ENCODE data around the gene MCUB. TPM values are rescaled to one million over a fixed set of nuclear protein-coding genes. Genes with fewer than 3 reads are reported as not detected.
"Not testable (repeated sequence)": the region's sequence is repeated elsewhere in the genome, so short reads cannot be mapped to it uniquely, and the experiment has no call there.

Gene MCUB
- total RNA-seq, 1 experiment from 2014 or later: 3.7 TPM

DNA sequence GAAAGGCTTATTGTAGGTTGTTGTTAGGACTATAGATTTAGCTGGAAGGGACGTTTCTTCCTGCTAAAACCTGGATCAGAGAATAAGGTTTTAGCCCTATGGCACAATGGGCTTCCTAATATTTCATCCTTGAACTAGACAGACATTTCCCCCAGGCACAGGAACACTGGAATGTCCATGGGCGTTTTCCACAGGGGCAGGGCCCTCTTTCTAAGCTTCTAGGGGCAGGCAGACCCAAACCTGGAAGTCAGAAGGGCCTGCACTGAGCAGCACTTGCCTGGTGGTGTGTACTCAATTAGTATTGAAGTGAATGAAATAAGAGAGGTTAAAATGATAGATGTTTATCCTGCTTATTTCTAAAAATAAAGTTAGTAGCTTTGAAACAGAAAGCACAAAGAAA is 102.1 kb downstream of the MCUB start:
- DNase-seq (ENCODE audit: low read depth, low spot score): no peak
- in situ Hi-C loops (cut with HindIII; ENCODE audit: low pct_unique_long_range_greater_than_20kb, low sequenced_read_pairs): no loop called here

DNA sequence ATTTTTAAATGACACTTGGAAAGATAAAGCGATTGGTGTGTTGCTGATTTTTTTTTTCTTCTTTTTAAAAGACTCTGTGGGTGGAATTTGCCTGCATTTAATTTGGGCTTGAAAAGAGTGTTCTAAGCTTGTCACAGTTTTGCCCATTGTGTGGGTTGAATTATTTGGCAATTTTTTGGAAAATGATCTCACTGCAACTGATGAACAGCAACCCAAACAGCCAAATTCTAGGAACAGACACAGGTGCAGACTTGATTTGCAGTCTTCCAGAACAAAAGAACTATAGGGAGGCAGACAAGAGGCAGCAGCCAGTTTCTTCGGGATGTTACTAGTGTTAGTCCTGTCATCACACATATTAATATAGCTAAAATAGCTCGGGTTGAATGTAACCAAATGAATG is 102.7 kb downstream of the MCUB start:
- in situ Hi-C loops (cut with HindIII; ENCODE audit: low pct_unique_long_range_greater_than_20kb, low sequenced_read_pairs): no loop called here
- DNase-seq (ENCODE audit: low read depth, low spot score): no peak

DNA sequence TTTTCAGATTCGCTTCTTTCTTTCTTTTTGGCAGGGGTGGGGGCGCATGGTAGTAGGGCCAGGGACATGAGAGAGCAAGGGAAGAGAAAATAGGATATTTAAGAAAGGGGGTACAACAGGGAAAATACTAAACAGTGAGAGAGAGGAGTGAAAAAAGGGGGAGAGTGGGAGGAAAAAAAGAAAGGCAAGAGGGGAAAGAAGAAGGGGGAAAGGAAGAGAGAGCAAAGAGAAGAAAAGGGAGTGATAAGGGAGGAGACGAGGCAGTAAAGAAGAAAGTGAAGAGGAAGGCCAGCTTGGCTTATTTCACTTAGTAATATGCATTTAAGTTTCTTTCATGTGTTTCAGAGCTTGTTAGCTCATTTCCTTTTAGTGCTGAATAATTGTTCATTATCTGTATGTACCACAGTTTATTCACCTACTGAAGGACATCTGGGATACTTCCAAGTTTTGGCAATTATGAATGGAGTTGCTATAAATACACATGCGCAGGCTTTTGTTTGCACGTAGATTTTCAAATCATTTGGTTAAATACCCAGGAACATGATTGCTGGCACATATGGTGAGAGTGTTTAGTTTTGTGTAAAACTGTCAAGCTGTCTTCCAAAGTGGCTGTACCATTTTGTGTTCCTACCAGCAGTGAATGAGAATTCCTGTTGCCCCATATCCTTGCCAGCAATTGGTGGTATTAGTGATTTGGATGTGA is 105.9 kb downstream of the MCUB start:
- no peak for DNase-seq (ENCODE audit: low read depth, low spot score)
- in situ Hi-C loops (cut with HindIII; ENCODE audit: low pct_unique_long_range_greater_than_20kb, low sequenced_read_pairs): no loop called here

DNA sequence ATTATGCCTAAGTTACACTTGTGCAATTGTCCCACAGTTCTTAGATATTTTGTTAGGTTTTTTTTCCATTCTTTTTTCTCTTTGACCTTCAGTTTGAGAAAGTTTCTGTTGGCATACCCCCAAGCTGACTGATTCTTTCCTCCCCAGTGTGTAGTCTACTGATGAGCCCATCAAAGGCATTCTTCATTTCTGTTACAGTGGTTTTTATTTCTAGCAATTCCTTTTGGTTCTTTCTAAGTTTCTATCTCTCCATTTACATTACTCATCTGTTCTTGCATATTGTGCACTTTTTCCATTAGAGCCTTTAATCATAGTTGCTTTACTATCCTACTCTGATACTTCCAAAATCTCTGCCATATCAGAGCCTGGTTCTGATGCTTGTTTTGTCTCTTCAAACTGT is 111.3 kb downstream of the MCUB start:
- in situ Hi-C loops (cut with HindIII; ENCODE audit: low pct_unique_long_range_greater_than_20kb, low sequenced_read_pairs): no loop called here
- no peak for DNase-seq (ENCODE audit: low read depth, low spot score)

DNA sequence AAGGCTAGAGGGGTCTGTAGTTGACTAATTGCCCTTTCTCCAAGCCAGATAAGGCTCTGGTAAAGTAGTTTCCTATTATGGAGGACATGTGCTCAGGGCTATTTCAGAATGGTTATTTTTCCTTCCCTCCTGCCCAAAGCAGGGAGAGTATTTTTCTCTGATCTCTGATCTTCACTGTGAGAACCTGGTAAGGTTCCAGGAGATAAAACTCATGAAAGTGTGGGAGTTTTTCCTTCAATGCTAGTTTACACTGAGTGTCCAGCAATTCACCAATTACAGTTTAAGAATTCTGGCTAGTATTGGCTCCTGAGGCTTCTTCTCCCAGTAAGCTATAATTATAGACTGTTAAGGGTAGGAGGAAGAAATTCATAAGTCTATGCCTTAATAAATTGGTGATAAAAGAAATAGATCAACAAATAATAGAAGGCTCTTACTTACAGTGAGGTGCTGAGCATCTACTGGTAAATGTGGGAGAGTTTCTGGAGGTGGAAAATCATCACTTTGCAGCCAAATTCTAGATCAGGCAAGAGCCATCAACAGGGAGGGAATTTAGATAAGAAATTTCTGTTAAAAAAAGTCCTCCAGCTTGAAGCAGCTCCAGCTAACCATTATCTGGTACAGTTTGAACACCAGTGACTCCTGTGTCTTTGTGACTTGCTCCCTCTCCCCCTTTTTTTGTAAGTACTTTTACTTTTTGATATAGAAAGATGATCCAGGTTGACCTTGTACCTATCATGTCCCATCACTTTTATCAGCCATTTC is 112.3 kb downstream of the MCUB start:
- no peak for DNase-seq (ENCODE audit: low read depth, low spot score)
- in situ Hi-C loops (cut with HindIII; ENCODE audit: low pct_unique_long_range_greater_than_20kb, low sequenced_read_pairs): no loop called here

DNA sequence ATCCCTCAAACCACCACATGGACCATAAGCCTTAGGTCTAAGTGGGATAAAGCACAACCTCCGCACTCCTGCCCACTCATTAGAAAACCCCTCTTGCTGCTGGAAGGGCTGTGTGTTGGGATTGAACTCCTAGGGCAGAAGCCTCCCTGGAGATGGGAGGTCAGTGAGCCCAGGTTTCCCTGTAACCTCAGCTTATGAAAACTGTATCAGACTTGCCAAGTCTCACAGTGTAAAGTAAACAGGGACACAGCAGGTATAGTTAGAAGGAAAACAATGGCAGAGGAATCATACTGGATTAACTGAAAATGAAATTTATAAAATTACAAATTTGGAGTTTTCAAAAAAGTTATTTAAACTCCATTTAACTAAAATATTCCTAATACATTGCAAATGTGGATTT is 113.3 kb downstream of the MCUB start:
- in situ Hi-C loops (cut with HindIII; ENCODE audit: low pct_unique_long_range_greater_than_20kb, low sequenced_read_pairs): no loop called here

DNA sequence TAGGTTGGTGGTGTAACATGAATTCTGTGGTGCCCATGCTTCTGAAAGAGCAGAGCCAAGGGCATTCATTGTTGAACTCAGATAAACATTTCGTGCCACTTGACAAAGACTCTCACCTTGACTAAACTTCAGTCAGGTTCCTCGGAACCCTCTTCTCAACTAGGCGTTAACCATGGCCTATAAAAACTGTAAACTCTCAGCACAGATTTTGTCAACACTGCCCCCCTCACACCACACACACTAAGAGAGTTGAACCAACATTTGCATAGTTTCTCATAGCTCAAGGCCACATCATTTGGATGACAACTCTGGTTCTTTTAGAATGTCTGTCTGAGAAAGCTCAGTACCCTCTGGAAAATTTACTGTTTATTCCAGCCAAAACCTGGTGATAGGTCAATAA is 115.1 kb downstream of the MCUB start:
- DNase-seq (ENCODE audit: low read depth, low spot score): no peak
- in situ Hi-C loops (cut with HindIII; ENCODE audit: low pct_unique_long_range_greater_than_20kb, low sequenced_read_pairs): no loop called here

More for the DNA sequence above, 113.3 kb downstream of the MCUB start:
- no peak for DNase-seq (ENCODE audit: low read depth, low spot score)

DNA sequence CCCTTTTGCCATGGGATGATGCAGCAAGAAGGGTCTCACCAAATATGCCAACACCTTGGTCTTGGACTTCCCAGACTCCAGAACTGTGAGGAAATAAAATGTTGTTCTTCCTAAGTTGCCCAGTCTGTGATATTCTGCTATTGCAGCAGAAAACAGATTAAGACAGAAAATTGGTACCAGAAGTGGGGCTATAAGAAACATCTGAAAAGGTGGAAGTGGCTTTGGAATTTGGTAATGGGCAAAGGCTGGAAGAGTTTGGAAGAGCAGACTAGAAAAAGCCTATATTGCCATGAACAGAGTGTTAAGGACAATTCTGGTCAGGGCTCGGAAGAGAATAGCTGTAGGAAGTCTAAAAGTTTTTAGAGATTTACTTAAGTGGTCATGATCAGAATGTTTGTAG is 115.8 kb downstream of the MCUB start:
- in situ Hi-C loops (cut with HindIII; ENCODE audit: low pct_unique_long_range_greater_than_20kb, low sequenced_read_pairs): no loop called here
- DNase-seq (ENCODE audit: low read depth, low spot score): no peak

DNA sequence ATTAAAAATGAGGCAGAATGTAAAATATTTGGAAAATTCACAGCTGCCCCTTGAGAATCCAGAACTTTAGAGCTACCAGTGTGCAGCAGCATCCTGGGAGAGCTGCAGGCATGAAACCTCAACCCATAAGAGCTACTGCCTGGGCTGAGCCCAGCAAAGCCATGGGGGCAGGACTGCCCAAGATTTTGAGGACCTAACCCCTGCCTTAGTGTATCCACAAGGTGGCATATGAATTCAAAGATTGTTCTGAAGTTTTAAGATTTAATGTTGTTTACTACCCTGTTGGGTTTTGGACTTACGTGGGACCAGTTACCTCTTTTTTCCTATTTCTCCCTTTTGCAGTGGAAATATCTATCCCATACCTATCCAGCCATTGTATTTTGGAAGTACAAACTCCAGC is 116.8 kb downstream of the MCUB start:
- DNase-seq (ENCODE audit: low read depth, low spot score): peak; percentile 5
- in situ Hi-C loops (cut with HindIII; ENCODE audit: low pct_unique_long_range_greater_than_20kb, low sequenced_read_pairs): no loop called here

DNA sequence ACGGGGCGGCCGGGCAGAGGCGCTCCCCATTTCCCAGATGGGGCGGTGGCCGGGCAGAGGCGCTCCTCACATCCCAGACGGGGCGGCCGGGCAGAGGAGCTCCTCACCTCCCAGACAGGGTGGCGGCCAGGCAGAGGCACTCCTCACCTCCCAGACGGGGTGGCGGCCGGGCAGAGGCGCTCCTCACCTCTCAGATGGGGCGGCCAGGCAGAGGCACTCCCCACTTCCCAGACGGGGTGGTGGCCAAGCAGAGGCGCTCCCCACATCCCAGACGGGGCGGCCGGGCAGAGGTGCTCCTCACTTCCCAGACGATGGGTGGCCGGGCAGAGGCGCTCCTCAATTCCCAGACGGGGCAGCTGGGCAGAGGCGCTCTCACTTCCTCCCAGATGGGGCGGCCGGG is 118.4 kb downstream of the MCUB start:
- in situ Hi-C loops (cut with HindIII; ENCODE audit: low pct_unique_long_range_greater_than_20kb, low sequenced_read_pairs): not testable (repeated sequence)

DNA sequence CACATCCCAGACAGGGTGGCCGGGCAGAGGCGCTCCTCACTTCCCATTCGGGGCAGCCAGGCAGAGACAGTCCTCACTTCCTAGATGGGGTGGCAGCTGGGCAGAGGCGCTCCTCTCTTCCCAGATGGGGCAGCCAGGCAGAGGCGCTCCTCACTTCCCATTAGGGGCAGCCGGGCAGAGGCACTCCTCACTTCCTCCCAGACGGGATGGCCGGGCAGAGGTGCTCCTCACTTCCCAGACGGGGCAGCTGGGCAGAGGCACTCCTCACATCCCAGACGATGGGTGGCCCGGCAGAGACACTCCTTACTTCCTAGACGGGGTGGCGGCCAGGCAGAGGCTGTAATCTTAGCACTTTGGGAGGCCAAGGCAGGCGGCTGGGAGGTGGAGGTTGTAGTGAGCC is 118.9 kb downstream of the MCUB start:
- in situ Hi-C loops (cut with HindIII; ENCODE audit: low pct_unique_long_range_greater_than_20kb, low sequenced_read_pairs); DNase-seq (ENCODE audit: low read depth, low spot score): not testable (repeated sequence)

More for the DNA sequence above, 118.4 kb downstream of the MCUB start:
- DNase-seq (ENCODE audit: low read depth, low spot score): not testable (repeated sequence)

DNA sequence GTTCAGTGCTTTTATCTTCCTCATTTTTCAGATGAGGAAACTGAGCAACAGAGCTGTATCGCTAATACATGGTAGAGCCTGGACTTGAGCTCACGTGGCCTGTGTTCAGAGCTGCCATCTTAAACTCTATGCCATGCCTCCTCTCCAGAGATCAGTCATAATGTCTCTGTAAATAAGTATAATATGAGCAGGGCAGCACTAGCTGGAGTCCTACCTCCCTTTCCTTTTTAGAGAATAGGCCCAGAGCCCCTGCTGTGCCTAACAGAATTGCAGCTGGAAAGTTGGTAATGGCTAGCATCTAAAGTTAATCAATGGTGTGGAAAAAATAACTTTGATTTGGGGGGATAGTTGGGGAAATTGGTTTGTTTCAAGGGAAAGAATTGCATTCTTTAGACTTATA is 122.8 kb downstream of the MCUB start:
- in situ Hi-C loops (cut with HindIII; ENCODE audit: low pct_unique_long_range_greater_than_20kb, low sequenced_read_pairs): no loop called here
- no peak for DNase-seq (ENCODE audit: low read depth, low spot score)

DNA sequence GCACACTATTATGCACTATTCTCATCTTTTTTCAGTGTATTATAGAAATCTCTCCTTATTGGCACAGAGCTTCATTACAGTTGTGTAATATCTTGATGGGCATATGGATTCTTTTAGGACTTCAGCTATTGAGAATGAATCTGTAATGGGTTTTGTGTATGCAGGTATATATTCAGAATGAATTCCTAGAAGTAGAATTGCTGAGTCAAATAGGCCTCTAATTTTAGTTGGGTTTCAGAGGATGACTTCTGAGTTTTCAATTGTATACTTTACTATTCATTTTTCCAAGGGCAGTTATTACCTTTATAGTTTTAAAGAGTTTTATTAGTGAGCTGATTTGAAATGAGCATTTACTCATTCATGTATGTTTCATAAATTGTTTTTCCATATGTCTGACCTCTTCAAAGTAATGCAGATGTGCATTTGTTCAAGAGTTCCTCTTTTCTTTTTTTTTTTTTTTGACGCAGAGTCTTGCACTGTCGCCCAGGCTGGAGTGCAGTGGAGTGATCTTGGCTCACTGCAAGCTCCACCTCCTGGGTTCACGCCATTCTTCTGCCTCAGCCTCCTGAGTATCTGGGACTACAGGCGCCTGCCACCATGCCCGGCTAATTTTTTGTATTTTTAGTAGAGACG is 123.7 kb downstream of the MCUB start:
- DNase-seq (ENCODE audit: low read depth, low spot score): no peak
- in situ Hi-C loops (cut with HindIII; ENCODE audit: low pct_unique_long_range_greater_than_20kb, low sequenced_read_pairs): no loop called here

DNA sequence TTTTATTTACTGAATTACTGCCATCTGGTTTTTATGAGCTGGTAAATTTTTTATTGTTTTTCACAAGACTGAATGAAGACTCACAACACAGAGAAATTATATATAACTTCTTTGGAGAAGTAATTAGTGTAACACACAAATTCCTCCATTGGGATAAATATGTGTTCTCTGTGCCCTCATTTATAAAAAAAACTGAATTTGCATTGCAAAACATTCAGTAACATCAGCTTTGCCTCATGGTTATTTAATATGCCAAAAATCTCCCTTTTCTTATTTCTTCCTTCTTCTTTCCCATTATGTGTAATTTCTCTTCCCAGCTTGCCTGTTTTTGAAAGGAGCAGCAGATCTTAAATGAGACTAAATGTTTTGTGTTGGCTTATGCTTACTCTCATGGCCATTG is 124.7 kb downstream of the MCUB start:
- in situ Hi-C loops (cut with HindIII; ENCODE audit: low pct_unique_long_range_greater_than_20kb, low sequenced_read_pairs): no loop called here
- no peak for DNase-seq (ENCODE audit: low read depth, low spot score)

DNA sequence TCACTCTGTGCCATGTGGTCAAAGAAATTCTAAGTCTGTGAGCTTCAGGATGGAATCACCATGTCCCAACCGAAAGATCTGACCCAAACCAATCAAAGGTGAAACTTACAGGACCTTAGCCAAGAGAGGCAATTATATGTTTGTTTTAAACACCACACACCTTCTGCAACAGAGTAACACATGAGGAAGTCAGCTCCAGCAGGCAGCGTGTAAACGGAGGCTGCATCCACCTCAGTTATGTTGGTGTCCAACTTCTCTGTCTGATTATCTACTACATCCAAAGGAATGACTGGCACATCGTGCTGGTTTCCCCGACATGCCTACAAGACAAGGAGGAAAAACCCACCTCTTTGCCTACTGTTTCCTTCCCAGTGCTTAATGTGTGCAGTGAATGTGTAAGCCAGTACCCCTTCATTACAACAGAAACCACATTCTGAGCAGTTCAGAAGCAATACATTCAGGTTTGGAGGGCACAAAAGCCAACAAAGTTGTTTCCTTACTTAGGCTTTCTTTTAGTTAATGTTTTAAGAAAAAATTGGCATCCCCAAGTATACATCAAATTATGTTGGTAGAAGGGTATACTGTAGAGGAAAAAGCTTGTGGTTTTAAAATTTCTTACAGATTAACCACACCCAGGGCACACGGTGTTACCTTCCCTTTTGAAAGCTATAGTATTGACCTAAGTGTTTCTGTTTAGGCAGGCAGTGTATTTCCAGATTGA is 130.8 kb downstream of the MCUB start:
- DNase-seq (ENCODE audit: low read depth, low spot score): no peak
- in situ Hi-C loops (cut with HindIII; ENCODE audit: low pct_unique_long_range_greater_than_20kb, low sequenced_read_pairs): no loop called here

DNA sequence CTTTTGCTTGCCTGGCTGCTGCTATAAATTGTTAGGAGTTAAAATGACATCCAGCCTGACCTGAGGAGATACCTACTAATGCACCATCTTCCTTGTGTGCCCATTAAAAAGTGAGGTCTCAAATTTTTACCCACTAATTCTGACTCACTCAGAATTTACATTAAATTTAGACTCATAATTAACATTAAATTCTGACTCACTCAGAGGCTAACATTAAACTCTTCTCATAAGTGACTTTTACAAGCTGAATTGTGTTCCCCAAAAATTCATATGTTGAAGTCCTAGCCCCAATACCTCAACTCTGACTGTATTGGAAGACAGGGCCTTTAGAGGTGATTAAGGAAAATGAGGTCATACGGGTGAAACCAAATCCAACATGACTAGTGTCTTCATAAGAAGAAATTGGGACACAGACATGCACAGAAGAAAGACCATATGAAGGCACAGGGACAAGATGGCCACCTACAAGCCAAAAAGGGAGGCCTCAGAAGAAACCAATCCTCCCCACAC is 131.4 kb downstream of the MCUB start:
- DNase-seq (ENCODE audit: low read depth, low spot score): no peak
- in situ Hi-C loops (cut with HindIII; ENCODE audit: low pct_unique_long_range_greater_than_20kb, low sequenced_read_pairs): no loop called here

DNA sequence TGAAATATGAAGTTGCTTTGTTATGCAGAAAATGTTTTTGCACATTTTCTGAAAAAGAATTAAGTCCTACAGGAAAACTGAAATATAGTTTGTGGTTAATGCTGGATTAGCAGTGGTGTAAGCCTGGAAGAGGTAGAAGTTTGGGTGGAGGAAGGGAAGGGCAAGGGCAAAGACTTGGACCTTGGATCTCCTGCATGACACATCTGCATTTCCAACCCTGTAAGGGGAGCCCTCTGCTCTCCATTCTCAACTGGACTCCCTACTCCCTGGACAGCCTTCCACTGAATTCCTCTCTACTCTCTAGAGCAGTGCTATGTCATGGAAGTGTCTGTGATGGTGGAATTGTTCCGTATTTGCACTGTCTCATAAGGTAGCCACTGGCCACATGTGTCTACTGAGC is 138.6 kb downstream of the MCUB start:
- no peak for DNase-seq (ENCODE audit: low read depth, low spot score)
- in situ Hi-C loops (cut with HindIII; ENCODE audit: low pct_unique_long_range_greater_than_20kb, low sequenced_read_pairs): no loop called here

Measured in SK-MEL-5 (cell line).